Mesenchymal stem cell (in vitro differentiated cells and primary cell): ENCODE measurements around the gene MYLK2.

Experiments
- DNase-seq: peaks from one replicate; pipeline ENCODE4 v3.0.0-alpha.2; 2013
- H2AFZ ChIP-seq: one replicate; pipeline ENCODE4 v1.6.1; 2013; ENCODE audit warnings: low read depth, mild to moderate bottlenecking, control low read depth, inconsistent platforms, low read length, moderate library complexity
- H2AK5ac ChIP-seq: 2 replicates; pipeline ENCODE4 v1.6.1; 2013; ENCODE audit warnings: low read length, moderate library complexity, mild to moderate bottlenecking, inconsistent platforms; ENCODE audit not compliant: severe bottlenecking
- H2BK120ac ChIP-seq: one replicate; pipeline ENCODE4 v1.6.1; 2013; ENCODE audit warnings: low read depth, mild to moderate bottlenecking, inconsistent platforms, low read length, moderate library complexity
- H2BK12ac ChIP-seq, 2 experiments: one replicate each; pipeline ENCODE4 v1.6.1; 2013; ENCODE audit warnings: inconsistent platforms in 2 of 2, low read length in 2 of 2, mild to moderate bottlenecking in 2 of 2, moderate library complexity in 2 of 2, control low read depth in 1 of 2
- H2BK15ac ChIP-seq: one replicate; pipeline ENCODE4 v1.6.1; 2013; ENCODE audit warnings: mild to moderate bottlenecking, low read depth, inconsistent platforms; ENCODE audit not compliant: poor library complexity, severe bottlenecking
- H2BK5ac ChIP-seq: 2 replicates; pipeline ENCODE4 v1.6.1; 2013; ENCODE audit warnings: low read depth, mild to moderate bottlenecking, low read length, control low read depth, inconsistent platforms; ENCODE audit not compliant: poor library complexity, severe bottlenecking
- H3K14ac ChIP-seq, 2 experiments: one replicate each; pipeline ENCODE4 v1.6.1; 2013; ENCODE audit warnings: inconsistent platforms in 2 of 2, low read length in 2 of 2, control low read depth in 1 of 2, mild to moderate bottlenecking in 1 of 2, moderate library complexity in 1 of 2
- H3K18ac ChIP-seq, 2 experiments: one replicate each; pipeline ENCODE4 v1.6.1; 2013; ENCODE audit warnings: inconsistent platforms in 2 of 2, low read length in 2 of 2, control low read depth in 1 of 2, low read depth in 1 of 2, mild to moderate bottlenecking in 1 of 2
- H3K23ac ChIP-seq, 2 experiments: one replicate each; pipeline ENCODE4 v1.6.1; 2013; ENCODE audit warnings: inconsistent platforms in 2 of 2, low read length in 2 of 2, mild to moderate bottlenecking in 2 of 2, moderate library complexity in 2 of 2, control low read depth in 1 of 2
- H3K27ac ChIP-seq: 2 replicates; pipeline ENCODE4 v1.5.1; 2013; ENCODE audit warnings: mild to moderate bottlenecking, moderate library complexity, low read length, control low read depth, inconsistent platforms; ENCODE audit not compliant: poor library complexity, severe bottlenecking
- H3K27me3 ChIP-seq, 2 experiments: 2 replicates each; pipeline versions ENCODE4 v1.6.1 to v1.7.0; 2013; ENCODE audit warnings: low read length in 2 of 2, mild to moderate bottlenecking in 2 of 2, moderate library complexity in 2 of 2, control low read depth in 1 of 2, inconsistent platforms in 1 of 2; ENCODE audit not compliant: control insufficient read depth in 1 of 2, insufficient read depth in 1 of 2
- H3K36me3 ChIP-seq, 2 experiments: 2 replicates each; pipeline versions ENCODE4 v1.6.1 to v1.7.0; 2013; ENCODE audit warnings: low read length in 2 of 2, control low read depth in 1 of 2, inconsistent platforms in 1 of 2, low read depth in 1 of 2, mild to moderate bottlenecking in 1 of 2; ENCODE audit not compliant: insufficient read depth in 2 of 2, control insufficient read depth in 1 of 2
- H3K4ac ChIP-seq, 2 experiments: one replicate each; pipeline ENCODE4 v1.6.1; 2013; ENCODE audit warnings: inconsistent platforms in 2 of 2, low read length in 2 of 2, mild to moderate bottlenecking in 2 of 2, moderate library complexity in 2 of 2, control low read depth in 1 of 2, low read depth in 1 of 2
- H3K4me1 ChIP-seq: 2 replicates; pipeline ENCODE4 v1.6.1; 2013; ENCODE audit warnings: low read depth, low read length, control low read depth; ENCODE audit not compliant: control insufficient read depth, insufficient read depth
- H3K4me2 ChIP-seq: 2 replicates; pipeline ENCODE4 v1.6.1; 2013; ENCODE audit warnings: low read length, mild to moderate bottlenecking, inconsistent platforms; ENCODE audit not compliant: poor library complexity, severe bottlenecking
- H3K4me3 ChIP-seq, 2 experiments: 2 replicates each; pipeline versions ENCODE4 v1.5.1 to v1.7.0; 2013; ENCODE audit warnings: low read length in 2 of 2, mild to moderate bottlenecking in 2 of 2, control low read depth in 1 of 2, low read depth in 1 of 2; ENCODE audit not compliant: insufficient read depth in 1 of 2
- H3K79me1 ChIP-seq: replicated peaks from 2 replicates; pipeline ENCODE4 v1.6.1; 2013; ENCODE audit warnings: mild to moderate bottlenecking, control low read depth, low read length, inconsistent platforms; ENCODE audit not compliant: poor library complexity, severe bottlenecking
- H3K9ac ChIP-seq: 2 replicates; pipeline ENCODE4 v1.7.0; 2013; ENCODE audit warnings: mild to moderate bottlenecking, low read length, moderate library complexity
- H3K9me3 ChIP-seq: 2 replicates; pipeline ENCODE4 v1.7.0; 2013; ENCODE audit warnings: mild to moderate bottlenecking, low read length; ENCODE audit not compliant: control insufficient read depth
- H4K8ac ChIP-seq: one replicate; pipeline ENCODE4 v1.6.1; 2013; ENCODE audit warnings: inconsistent platforms, mild to moderate bottlenecking, low read length, moderate library complexity
- H4K91ac ChIP-seq: one replicate; pipeline ENCODE4 v1.6.1; 2013; ENCODE audit warnings: mild to moderate bottlenecking, low read length, inconsistent platforms
- WGBS: methylation state at CpG from one replicate; pipeline ENCODE4 v1.1.7; 2013; ENCODE audit warnings: mixed read lengths; 5-methylcytosine and 5-hydroxymethylcytosine counted together

The MYLK2 gene

GRCh38 chr20:31780839-31781238, 38.3 kb upstream of the MYLK2 start:
- Histone ChIP-seq H2AK5ac (no peak overlapping the region), H3K27me3 (no peaks in the 10 kb centered on the region), H2BK12ac (no peak overlapping the region), H3K4ac (no peak overlapping the region), H3K18ac (no peak overlapping the region), H3K23ac (no peak overlapping the region), H3K27ac (no peak overlapping the region), H2BK120ac (no peak overlapping the region), H4K8ac (no peak overlapping the region), H3K14ac (no peak overlapping the region), H3K9ac (no peak overlapping the region), H2AFZ (no peak overlapping the region), H4K91ac (no peak overlapping the region), H3K4me3 (no peak overlapping the region), H2BK15ac (no peak overlapping the region), H3K79me1 (peaks cover 25% of the 10 kb centered on the region), H2BK5ac (no peak overlapping the region), H3K36me3 (peaks cover 6 to 25% of the 10 kb centered on the region in 2 experiments), H3K4me2 (no peak overlapping the region), H3K9me3 (no peaks in the 10 kb centered on the region), H3K4me1 (peaks cover 1% of the 10 kb centered on the region)
- no peak for DNase-seq
- 100% methylated on average over 2 of the region's 2 CpGs for WGBS

GRCh38 chr20:31781945-31782344, 37.2 kb upstream of the MYLK2 start:
- peak overlapping the region; percentile 22 for H4K8ac ChIP-seq
- peak; percentile 35 for DNase-seq
- H3K18ac ChIP-seq, result no peak overlapping the region
- no peak overlapping the region for H3K23ac ChIP-seq
- no peak overlapping the region for H2BK12ac ChIP-seq
- no peak overlapping the region for H3K4ac ChIP-seq
- no peaks in the 10 kb centered on the region for H3K9me3 ChIP-seq
- H3K4me2 ChIP-seq, result no peak overlapping the region
- H3K27ac ChIP-seq, result no peak overlapping the region
- 94% methylated on average over 4 of the region's 4 CpGs for WGBS
- H3K9ac ChIP-seq, result no peak overlapping the region
- no peak overlapping the region for H3K14ac ChIP-seq
- no peak overlapping the region for H4K91ac ChIP-seq
- no peaks in the 10 kb centered on the region for H3K27me3 ChIP-seq
- H2BK5ac ChIP-seq, result no peak overlapping the region
- no peak overlapping the region for H2AFZ ChIP-seq
- no peak overlapping the region for H2AK5ac ChIP-seq
- peaks cover 1% of the 10 kb centered on the region for H3K4me1 ChIP-seq
- H2BK15ac ChIP-seq, result no peak overlapping the region
- H3K79me1 ChIP-seq, result peaks cover 25% of the 10 kb centered on the region
- no peak overlapping the region for H2BK120ac ChIP-seq
- no peak overlapping the region for H3K4me3 ChIP-seq
- H3K36me3 ChIP-seq, result peaks cover 6 to 29% of the 10 kb centered on the region in 2 experiments

GRCh38 chr20:31784354-31785044, 34.7 kb upstream of the MYLK2 start:
- no peak overlapping the region for H4K91ac ChIP-seq
- H4K8ac ChIP-seq, result no peak overlapping the region
- H3K9me3 ChIP-seq, result no peaks in the 10 kb centered on the region
- H3K23ac ChIP-seq, result no peak overlapping the region
- no peak overlapping the region for H3K4ac ChIP-seq
- H3K4me2 ChIP-seq, result no peak overlapping the region
- no peak overlapping the region for H3K14ac ChIP-seq
- DNase-seq, result no peak
- peaks cover 5% of the 10 kb centered on the region for H3K4me1 ChIP-seq
- H3K4me3 ChIP-seq, result no peak overlapping the region
- no peak overlapping the region for H3K18ac ChIP-seq
- H3K9ac ChIP-seq, result no peak overlapping the region
- H2AK5ac ChIP-seq, result no peak overlapping the region
- WGBS, result 96% methylated on average over 7 of the region's 7 CpGs
- no peak overlapping the region for H2BK5ac ChIP-seq
- H2BK15ac ChIP-seq, result no peak overlapping the region
- H3K27ac ChIP-seq, result no peak overlapping the region
- H2BK120ac ChIP-seq, result no peak overlapping the region
- H3K36me3 ChIP-seq, result peaks cover 6 to 14% of the 10 kb centered on the region in 2 experiments
- H2AFZ ChIP-seq, result no peak overlapping the region
- peaks cover 31% of the 10 kb centered on the region for H3K79me1 ChIP-seq
- no peaks in the 10 kb centered on the region for H3K27me3 ChIP-seq
- no peak overlapping the region for H2BK12ac ChIP-seq

- Histone ChIP-seq H2AFZ (no peak overlapping the region), H3K4me1 (peaks cover 5% of the 10 kb centered on the region), H3K4ac (no peak overlapping the region), H2BK12ac (no peak overlapping the region), H2BK15ac (no peak overlapping the region), H2BK120ac (no peak overlapping the region), H3K23ac (no peak overlapping the region), H3K18ac (no peak overlapping the region), H3K27ac (no peak overlapping the region), H3K27me3 (no peaks in the 10 kb centered on the region), H3K9ac (no peak overlapping the region), H2BK5ac (no peak overlapping the region), H3K14ac (no peak overlapping the region), H3K79me1 (peaks cover 28% of the 10 kb centered on the region), H3K4me2 (no peak overlapping the region), H4K8ac (no peak overlapping the region), H3K36me3 (peaks cover 3 to 10% of the 10 kb centered on the region in 2 experiments), H3K4me3 (no peak overlapping the region), H3K9me3 (no peaks in the 10 kb centered on the region), H4K91ac (no peak overlapping the region), H2AK5ac (no peak overlapping the region)
- DNase-seq, result no peak
- 100% methylated on average over 3 of the region's 3 CpGs for WGBS
Measured at GRCh38 chr20:31785089-31785488, 34.1 kb upstream of the MYLK2 start.
